ENCODE data around the gene OR11A1.
"Not testable (repeated sequence)": the region's sequence is repeated elsewhere in the genome, so short reads cannot be mapped to it uniquely, and the experiment has no call there.

The OR11A1 gene

GRCh38 chr6:29461021-29461814, 4.3 kb upstream of the OR11A1 start:
- Mint-ChIP-seq H3K9me3 (no peaks in the 10 kb centered on the region), H3K27ac (no peak overlapping the region), H3K27me3 (peaks cover 36% of the 10 kb centered on the region), H3K4me3 (no peak overlapping the region), H3K36me3 (ENCODE audit: low read depth) (no peaks in the 10 kb centered on the region), H3K4me1 (ENCODE audit: low read depth) (no peaks in the 10 kb centered on the region)
- no peak for DNase-seq

DNA sequence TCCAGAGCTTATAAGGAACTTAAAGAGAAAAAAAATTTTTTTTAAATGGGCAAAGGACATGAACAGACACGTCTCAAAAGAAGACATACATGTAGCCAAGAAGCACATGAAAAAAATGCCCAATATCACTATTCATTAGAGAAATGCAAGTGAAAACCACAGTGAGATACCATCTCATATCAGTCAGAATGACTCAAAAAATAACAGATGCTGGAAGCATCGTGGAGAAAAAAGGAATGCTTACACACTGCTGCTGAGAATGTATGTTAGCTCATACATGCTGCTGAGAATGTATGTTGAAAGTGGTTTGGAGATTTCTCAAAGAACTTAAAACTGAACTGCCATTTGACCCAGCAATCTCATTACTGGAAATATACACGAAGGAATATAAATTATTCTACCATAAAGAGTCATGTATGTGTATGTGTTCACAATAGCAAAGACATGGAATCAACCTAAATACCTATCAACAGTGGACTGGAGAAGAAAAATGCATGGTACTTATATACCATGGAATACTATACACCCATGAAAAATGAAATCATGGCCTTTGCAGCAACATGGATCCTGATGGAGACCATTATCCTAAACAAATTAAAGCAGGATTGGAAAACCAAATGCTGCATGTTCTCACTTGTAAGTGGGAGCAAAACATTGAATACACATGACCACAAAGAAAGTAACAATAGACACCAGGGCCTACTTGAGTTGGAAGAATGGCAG, 5.2 kb downstream of the OR11A1 start:
- Mint-ChIP-seq H3K27me3 (peaks cover 57% of the 10 kb centered on the region), H3K4me3 (no peak overlapping the region), H3K36me3 (ENCODE audit: low read depth) (no peaks in the 10 kb centered on the region), H3K4me1 (ENCODE audit: low read depth) (no peaks in the 10 kb centered on the region), H3K27ac (no peak overlapping the region), H3K9me3 (peaks cover 7% of the 10 kb centered on the region)
- no peak for DNase-seq

DNA sequence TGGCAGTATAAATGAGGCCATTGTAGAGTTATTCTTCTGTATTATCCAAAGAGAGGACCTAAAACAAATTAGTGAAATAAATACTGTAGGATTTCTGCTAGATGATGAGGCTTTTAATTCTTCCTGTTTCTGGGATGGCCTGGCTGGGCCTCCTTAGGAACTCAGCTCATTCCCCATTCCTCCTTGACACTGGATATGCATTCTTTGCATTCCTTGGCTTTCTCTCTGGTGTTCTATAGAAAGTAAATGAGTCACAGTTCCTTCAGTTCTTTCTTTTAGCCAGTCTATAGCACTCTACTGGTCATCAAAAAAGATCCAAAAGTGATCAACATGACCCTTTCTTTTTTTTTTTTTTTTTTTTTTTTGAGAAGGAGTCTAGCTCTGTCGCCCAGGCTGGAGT, 9.2 kb downstream of the OR11A1 start:
- H3K27me3 Mint-ChIP-seq: peaks cover 83% of the 10 kb centered on the region
- H3K27ac Mint-ChIP-seq: no peak overlapping the region
- no peak for DNase-seq

DNA sequence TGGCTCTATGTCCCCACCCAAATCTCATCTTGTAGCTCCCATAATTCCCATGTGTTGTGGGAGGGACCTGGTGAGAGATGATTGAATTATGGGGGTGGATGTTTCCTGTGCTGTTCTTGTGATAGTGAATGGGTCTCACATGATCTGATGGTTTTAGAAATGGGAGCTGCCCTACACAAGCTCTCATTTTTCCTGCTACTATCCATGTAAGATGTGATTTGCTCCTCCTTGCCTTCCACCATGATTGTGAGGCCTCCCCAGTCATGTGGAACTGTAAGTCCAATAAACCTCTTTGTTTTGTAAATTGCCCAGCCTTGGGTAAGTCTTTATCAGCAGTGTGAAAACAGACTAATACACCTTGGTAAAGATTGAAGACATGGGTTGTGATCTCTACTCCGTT, 12.8 kb downstream of the OR11A1 start:
- not testable (repeated sequence) for H3K4me3 Mint-ChIP-seq; DNase-seq; H3K27ac Mint-ChIP-seq; H3K9me3 Mint-ChIP-seq; H3K36me3 Mint-ChIP-seq (ENCODE audit: low read depth); H3K4me1 Mint-ChIP-seq (ENCODE audit: low read depth)
- H3K27me3 Mint-ChIP-seq: peaks cover 76% of the 10 kb centered on the region

More for the DNA sequence above, 9.2 kb downstream of the OR11A1 start:
- Mint-ChIP-seq H3K4me3 (no peak overlapping the region), H3K9me3 (peaks cover 11% of the 10 kb centered on the region), H3K36me3 (ENCODE audit: low read depth) (no peaks in the 10 kb centered on the region), H3K4me1 (ENCODE audit: low read depth) (no peaks in the 10 kb centered on the region)

GRCh38 chr6:29442719-29443118, 14.2 kb downstream of the OR11A1 start:
- H3K4me3 Mint-ChIP-seq: no peak overlapping the region
- H3K36me3 Mint-ChIP-seq (ENCODE audit: low read depth): no peaks in the 10 kb centered on the region
- H3K4me1 Mint-ChIP-seq (ENCODE audit: low read depth): no peaks in the 10 kb centered on the region
- peaks cover 3% of the 10 kb centered on the region for H3K9me3 Mint-ChIP-seq
- DNase-seq: no peak
- peaks cover 69% of the 10 kb centered on the region for H3K27me3 Mint-ChIP-seq
- no peak overlapping the region for H3K27ac Mint-ChIP-seq

DNA sequence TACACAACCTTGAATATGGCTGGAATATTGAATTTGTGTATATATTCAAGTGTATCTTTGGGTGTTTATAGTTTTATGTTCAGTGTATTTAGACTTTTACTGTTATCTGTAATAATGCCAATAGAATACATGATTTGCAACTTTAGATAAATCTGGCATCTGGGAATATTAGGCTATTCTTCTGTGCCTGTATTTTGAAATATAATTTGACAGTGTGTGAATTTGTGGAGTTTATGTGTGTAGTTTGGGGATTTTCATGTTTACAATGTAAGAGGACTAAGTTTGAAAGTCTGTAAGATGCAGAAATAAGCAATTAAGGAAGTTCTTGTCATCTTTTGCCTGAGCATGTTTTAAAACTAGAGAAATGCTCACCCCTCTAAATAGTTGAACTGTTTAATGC, 17.9 kb downstream of the OR11A1 start, which contains the start of gene OR10C1:
OR10C1 (plus strand) TSS at position 301 of the 400 bp plus-strand sequence. CDS start 710 bp downstream, outside the sequence.
- Mint-ChIP-seq H3K27ac (no peak within 1 kb of the TSS), H3K9me3 (no peaks in the 10 kb centered on the region), H3K27me3 (peaks cover 62% of the 10 kb centered on the region), H3K4me1 (ENCODE audit: low read depth) (no peaks in the 10 kb centered on the region), H3K36me3 (ENCODE audit: low read depth) (no peaks in the 10 kb centered on the region), H3K4me3 (no peak within 1 kb of the TSS)
- no peak for DNase-seq

- not testable (repeated sequence) for DNase-seq; H3K4me1 Mint-ChIP-seq (ENCODE audit: low read depth); H3K9me3 Mint-ChIP-seq; H3K4me3 Mint-ChIP-seq; H3K36me3 Mint-ChIP-seq (ENCODE audit: low read depth); H3K27ac Mint-ChIP-seq
- H3K27me3 Mint-ChIP-seq: peaks cover 68% of the 10 kb centered on the region
Observed at GRCh38 chr6:29436730-29437129, 20.1 kb downstream of the OR11A1 start.

- Mint-ChIP-seq H3K9me3 (no peaks in the 10 kb centered on the region), H3K27me3 (peaks cover 53% of the 10 kb centered on the region), H3K36me3 (ENCODE audit: low read depth) (no peaks in the 10 kb centered on the region), H3K4me1 (ENCODE audit: low read depth) (no peaks in the 10 kb centered on the region), H3K4me3 (no peak overlapping the region), H3K27ac (no peak overlapping the region)
- DNase-seq: no peak
Observed at GRCh38 chr6:29426654-29427053, 30.2 kb downstream of the OR11A1 start.

- no peak overlapping the region for H3K27ac Mint-ChIP-seq
- peaks cover 67% of the 10 kb centered on the region for H3K27me3 Mint-ChIP-seq
- no peaks in the 10 kb centered on the region for H3K9me3 Mint-ChIP-seq
- H3K4me3 Mint-ChIP-seq: no peak overlapping the region
- no peaks in the 10 kb centered on the region for H3K4me1 Mint-ChIP-seq (ENCODE audit: low read depth)
- DNase-seq: no peak
- no peaks in the 10 kb centered on the region for H3K36me3 Mint-ChIP-seq (ENCODE audit: low read depth)
Observed at GRCh38 chr6:29425075-29425474, 31.8 kb downstream of the OR11A1 start.

DNA sequence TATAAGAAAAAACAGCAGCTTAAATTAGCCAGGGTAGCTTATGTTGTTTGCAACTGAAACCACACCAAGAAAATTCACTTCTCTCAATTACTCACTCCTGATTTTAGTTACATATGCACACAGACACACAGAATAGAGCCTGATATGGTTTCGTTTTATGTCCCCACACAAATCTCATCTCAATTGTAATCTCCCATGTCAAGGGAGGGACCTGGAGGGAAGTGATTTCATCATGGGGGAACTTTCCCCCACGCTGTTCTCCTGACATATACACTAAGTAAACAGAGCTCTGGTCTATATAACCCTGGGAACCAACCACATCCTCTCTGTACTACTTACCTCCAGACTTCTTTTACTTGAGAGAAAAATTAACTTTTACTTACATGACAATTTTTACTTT, 32.3 kb downstream of the OR11A1 start:
- no peak overlapping the region for H3K4me3 Mint-ChIP-seq

DNA sequence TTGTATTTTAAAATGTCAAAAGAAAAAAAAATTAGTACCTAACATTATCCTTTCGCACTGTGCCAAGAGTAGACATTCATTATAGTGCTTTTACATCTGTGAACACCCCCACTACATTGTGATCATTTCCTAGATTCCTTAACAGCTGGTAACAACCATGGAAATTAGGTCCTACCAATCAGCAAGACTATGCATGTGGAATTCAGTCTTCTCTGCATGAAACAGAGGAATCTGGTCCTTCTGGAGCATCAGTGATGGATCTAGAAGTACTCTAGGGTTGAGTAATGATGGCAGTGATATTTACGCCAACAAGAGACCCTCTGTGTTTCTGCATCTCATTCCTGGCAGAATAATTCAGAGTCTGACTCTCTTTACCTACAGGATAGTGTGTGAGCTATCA, 32.7 kb downstream of the OR11A1 start:
- H3K4me3 Mint-ChIP-seq: no peak overlapping the region
- DNase-seq: no peak
- H3K4me1 Mint-ChIP-seq (ENCODE audit: low read depth): no peaks in the 10 kb centered on the region
- no peak overlapping the region for H3K27ac Mint-ChIP-seq
- peaks cover 71% of the 10 kb centered on the region for H3K27me3 Mint-ChIP-seq
- H3K36me3 Mint-ChIP-seq (ENCODE audit: low read depth): no peaks in the 10 kb centered on the region
- no peaks in the 10 kb centered on the region for H3K9me3 Mint-ChIP-seq

More for the DNA sequence above, 32.3 kb downstream of the OR11A1 start:
- Mint-ChIP-seq H3K9me3 (no peaks in the 10 kb centered on the region), H3K36me3 (ENCODE audit: low read depth) (no peaks in the 10 kb centered on the region), H3K27ac (no peak overlapping the region), H3K27me3 (peaks cover 71% of the 10 kb centered on the region), H3K4me1 (ENCODE audit: low read depth) (no peaks in the 10 kb centered on the region)
- no peak for DNase-seq

DNA sequence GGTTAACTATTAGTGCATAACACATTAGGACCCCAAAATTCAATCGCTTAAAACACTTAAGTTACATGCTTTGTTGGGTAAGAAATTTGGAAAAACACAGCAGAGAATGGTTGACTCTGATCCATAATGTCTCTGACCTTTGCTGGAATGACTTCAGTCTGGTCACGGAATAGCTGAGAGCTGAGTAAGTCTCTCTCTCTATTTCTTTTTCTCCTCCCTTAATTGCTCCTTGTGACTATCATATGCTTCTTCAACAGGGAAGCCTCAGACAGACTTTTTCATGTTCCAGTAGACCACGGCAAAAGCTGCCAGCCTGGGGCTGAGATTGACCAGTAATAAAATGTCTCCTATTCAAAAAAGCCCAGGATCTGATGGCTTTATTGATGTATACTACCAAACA, 37.4 kb downstream of the OR11A1 start:
- Mint-ChIP-seq H3K27me3 (peaks cover 65% of the 10 kb centered on the region), H3K4me1 (ENCODE audit: low read depth) (no peaks in the 10 kb centered on the region), H3K27ac (no peak overlapping the region), H3K4me3 (no peak overlapping the region), H3K36me3 (ENCODE audit: low read depth) (no peaks in the 10 kb centered on the region), H3K9me3 (no peaks in the 10 kb centered on the region)
- no peak for DNase-seq

DNA sequence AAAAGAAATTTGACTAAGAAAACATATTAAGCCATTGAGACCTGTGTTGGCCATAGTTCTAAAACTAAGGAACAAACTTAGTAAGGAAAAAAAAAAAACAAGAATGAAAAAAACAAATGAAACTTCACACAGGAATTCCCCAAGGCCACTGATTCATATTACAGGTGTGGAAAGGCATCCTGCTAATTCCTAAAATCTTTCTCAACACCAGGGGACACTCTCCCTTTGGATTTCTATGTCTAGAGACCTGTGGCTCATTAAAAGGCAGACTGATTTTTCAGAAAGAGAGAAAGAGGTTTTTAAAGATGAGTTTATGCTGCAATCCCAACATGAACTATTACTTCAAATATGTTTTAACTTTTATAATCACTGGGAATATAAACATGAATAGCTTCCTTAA, 42.3 kb downstream of the OR11A1 start, which contains the start of gene OR12D1:
OR12D1 (plus strand) TSS at position 341 of the 400 bp plus-strand sequence.
- no peak for DNase-seq
- peaks cover 22% of the 10 kb centered on the region for H3K9me3 Mint-ChIP-seq
- no peak within 1 kb of the TSS for H3K27ac Mint-ChIP-seq
- H3K4me3 Mint-ChIP-seq: no peak within 1 kb of the TSS
- H3K36me3 Mint-ChIP-seq (ENCODE audit: low read depth): no peaks in the 10 kb centered on the region
- H3K27me3 Mint-ChIP-seq: peaks cover 69% of the 10 kb centered on the region
- H3K4me1 Mint-ChIP-seq (ENCODE audit: low read depth): no peaks in the 10 kb centered on the region

DNA sequence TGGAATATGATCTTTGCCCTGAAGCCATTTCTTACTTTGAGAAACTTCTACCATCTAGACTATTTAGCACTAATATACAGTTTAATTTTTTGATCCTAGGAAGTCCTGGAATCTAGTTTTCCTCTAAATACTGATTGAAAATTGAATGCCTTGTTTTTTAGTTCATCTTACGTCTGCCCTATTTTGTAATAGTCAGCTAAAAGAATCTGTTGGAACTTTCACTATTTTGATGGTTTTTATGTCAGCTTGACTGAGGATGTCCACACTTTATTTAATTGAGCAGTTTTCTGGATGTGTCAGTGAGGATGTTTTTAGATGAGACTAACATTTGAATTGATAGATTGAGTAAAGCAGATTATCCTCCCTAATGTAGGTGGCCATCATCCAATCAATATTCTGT, 53.1 kb downstream of the OR11A1 start:
- peaks cover 2% of the 10 kb centered on the region for H3K9me3 Mint-ChIP-seq
- H3K27me3 Mint-ChIP-seq: peaks cover 70% of the 10 kb centered on the region
- no peak overlapping the region for H3K4me3 Mint-ChIP-seq
- H3K4me1 Mint-ChIP-seq (ENCODE audit: low read depth): no peaks in the 10 kb centered on the region
- no peak for DNase-seq
- H3K36me3 Mint-ChIP-seq (ENCODE audit: low read depth): no peaks in the 10 kb centered on the region
- H3K27ac Mint-ChIP-seq: no peak overlapping the region

- H3K36me3 Mint-ChIP-seq (ENCODE audit: low read depth): no peaks in the 10 kb centered on the region
- DNase-seq: no peak
- no peaks in the 10 kb centered on the region for H3K9me3 Mint-ChIP-seq
- no peak overlapping the region for H3K27ac Mint-ChIP-seq
- no peaks in the 10 kb centered on the region for H3K4me1 Mint-ChIP-seq (ENCODE audit: low read depth)
- H3K27me3 Mint-ChIP-seq: peaks cover 68% of the 10 kb centered on the region
- H3K4me3 Mint-ChIP-seq: no peak overlapping the region
Observed at GRCh38 chr6:29399525-29399924, 57.3 kb downstream of the OR11A1 start.

All from activated T-cell treated with anti-CD3 and anti-CD28 coated beads, Interleukin-2, amount 50 U/mL, for 24 hours (primary cell).